Epithelial cell of proximal tubule (primary cell): ENCODE results near the gene CIDEC. TPM values are rescaled to one million over a fixed set of nuclear protein-coding genes. Genes with fewer than 3 reads are reported as not detected.
"Not testable (repeated sequence)": the region's sequence is repeated elsewhere in the genome, so short reads cannot be mapped to it uniquely, and the experiment has no call there.

Experiments
- DNase-seq: peaks from one replicate; pipeline ENCODE4 v3.0.0-alpha.2; 2011; ENCODE audit warnings: low read depth
- H3K4me3 ChIP-seq: 2 replicates; pipeline ENCODE4 v1.5.1; 2011; ENCODE audit warnings: low read depth, mild to moderate bottlenecking, low read length
- CTCF ChIP-seq: conservative IDR thresholded peaks from 2 replicates; pipeline ENCODE4 v1.5.1; 2012; ENCODE audit warnings: low read depth, mild to moderate bottlenecking, low read length
- total RNA-seq: library from RNA; depleted of rRNA; stranded (reverse); fragments of >200 nt; gene quantifications from 2 replicates; pipeline ENCODE4 v1.2.3, GENCODE V29; 2015

Gene CIDEC
- total RNA-seq, 1 donor from 2014 or later = not detected

- H3K4me3 ChIP-seq = no peak overlapping the region
- no peak for TF ChIP-seq CTCF
- DNase-seq = no peak
Measured at GRCh38 chr3:9901967-9902366, 21.9 kb upstream of the CIDEC start.

- not testable (repeated sequence) for H3K4me3 ChIP-seq, DNase-seq
Measured at GRCh38 chr3:9900965-9901415, 20.9 kb upstream of the CIDEC start.

- TF ChIP-seq CTCF = no peak
- no peak overlapping the region for H3K4me3 ChIP-seq
- DNase-seq = no peak
Measured at GRCh38 chr3:9899289-9899791, 19.3 kb upstream of the CIDEC start.

- no peak for DNase-seq
- H3K4me3 ChIP-seq = no peak overlapping the region
- TF ChIP-seq CTCF = no peak
Measured at GRCh38 chr3:9898467-9899241, 18.6 kb upstream of the CIDEC start.

GRCh38 chr3:9897408-9898372 lies 17.6 kb upstream of the CIDEC start:
- TF ChIP-seq CTCF = no peak
- H3K4me3 ChIP-seq = no peak overlapping the region
- peak; percentile 90 for DNase-seq

- peak; percentile 49 for DNase-seq
Measured at GRCh38 chr3:9896755-9897407, 16.8 kb upstream of the CIDEC start.

GRCh38 chr3:9895715-9896114 lies 15.7 kb upstream of the CIDEC start:
- not testable (repeated sequence) for DNase-seq, H3K4me3 ChIP-seq

More at GRCh38 chr3:9896755-9897407, 16.8 kb upstream of the CIDEC start:
- H3K4me3 ChIP-seq = not testable (repeated sequence)

GRCh38 chr3:9893739-9894138 lies 13.7 kb upstream of the CIDEC start:
- no peak for TF ChIP-seq CTCF
- no peak overlapping the region for H3K4me3 ChIP-seq
- DNase-seq = no peak
